ENCODE data around the gene CUBN.

GRCh38 chr10:16942381-16943078, 187.1 kb downstream of the CUBN start:
- TF ChIP-seq EZH2 (IDR thresholded peaks at IDR 0.05; ENCODE audit: insufficient read depth, poor library complexity, severe bottlenecking) (no peak), EZH2phosphoT487 (IDR thresholded peaks at IDR 0.05; ENCODE audit: insufficient read depth, low read depth) (no peak)
